Neural progenitor cell (in vitro differentiated cells): ENCODE measurements around the gene KLHDC7B.

Experiments used
- EZH2 ChIP-seq: fragments of 200-600 bp; sonication (generic); IDR thresholded peaks from 2 replicates; pipeline ENCODE4 v1.6.1; 2017; ENCODE audit warnings: antibody characterized with exemption, mild to moderate bottlenecking, moderate library complexity
- EZH2phosphoT487 ChIP-seq: fragments of 200-600 bp; sonication (generic); IDR thresholded peaks from 2 replicates; pipeline ENCODE4 v1.6.1; 2017; ENCODE audit warnings: antibody characterized with exemption
- TF ChIP-seq, protein P1 (sequence below): fragments of 200-600 bp; sonication (generic); IDR thresholded peaks from 2 replicates; pipeline ENCODE4 v1.5.1; 2017; ENCODE audit warnings: antibody characterized with exemption, mild to moderate bottlenecking

DNA sequence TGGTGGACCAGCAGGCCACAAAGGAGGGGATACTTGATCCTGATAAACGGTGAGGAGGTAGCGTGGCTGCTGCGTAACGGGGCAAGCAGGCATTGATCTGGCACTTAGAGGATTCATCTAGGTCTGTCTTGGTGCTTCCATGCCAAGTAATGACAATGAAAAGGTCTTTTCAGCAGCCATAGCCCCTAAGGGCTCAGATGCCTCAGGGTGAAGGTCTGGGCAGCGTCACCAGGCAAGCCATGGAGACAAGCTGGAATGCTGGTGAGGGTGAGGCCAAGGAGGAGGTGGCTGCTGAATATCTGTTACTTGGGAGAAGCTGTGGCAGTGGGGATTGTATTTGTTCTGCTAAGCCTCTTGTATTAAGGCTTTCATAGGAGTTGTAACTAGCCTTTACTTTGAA lies 41.7 kb downstream of the KLHDC7B start:
- no peak for TF ChIP-seq EZH2
- TF ChIP-seq EZH2phosphoT487 = no peak
- TF ChIP-seq, protein P1, sequence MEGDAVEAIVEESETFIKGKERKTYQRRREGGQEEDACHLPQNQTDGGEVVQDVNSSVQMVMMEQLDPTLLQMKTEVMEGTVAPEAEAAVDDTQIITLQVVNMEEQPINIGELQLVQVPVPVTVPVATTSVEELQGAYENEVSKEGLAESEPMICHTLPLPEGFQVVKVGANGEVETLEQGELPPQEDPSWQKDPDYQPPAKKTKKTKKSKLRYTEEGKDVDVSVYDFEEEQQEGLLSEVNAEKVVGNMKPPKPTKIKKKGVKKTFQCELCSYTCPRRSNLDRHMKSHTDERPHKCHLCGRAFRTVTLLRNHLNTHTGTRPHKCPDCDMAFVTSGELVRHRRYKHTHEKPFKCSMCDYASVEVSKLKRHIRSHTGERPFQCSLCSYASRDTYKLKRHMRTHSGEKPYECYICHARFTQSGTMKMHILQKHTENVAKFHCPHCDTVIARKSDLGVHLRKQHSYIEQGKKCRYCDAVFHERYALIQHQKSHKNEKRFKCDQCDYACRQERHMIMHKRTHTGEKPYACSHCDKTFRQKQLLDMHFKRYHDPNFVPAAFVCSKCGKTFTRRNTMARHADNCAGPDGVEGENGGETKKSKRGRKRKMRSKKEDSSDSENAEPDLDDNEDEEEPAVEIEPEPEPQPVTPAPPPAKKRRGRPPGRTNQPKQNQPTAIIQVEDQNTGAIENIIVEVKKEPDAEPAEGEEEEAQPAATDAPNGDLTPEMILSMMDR = no peak
